Measurements from ENCODE around the gene ANKRD65.

DNA sequence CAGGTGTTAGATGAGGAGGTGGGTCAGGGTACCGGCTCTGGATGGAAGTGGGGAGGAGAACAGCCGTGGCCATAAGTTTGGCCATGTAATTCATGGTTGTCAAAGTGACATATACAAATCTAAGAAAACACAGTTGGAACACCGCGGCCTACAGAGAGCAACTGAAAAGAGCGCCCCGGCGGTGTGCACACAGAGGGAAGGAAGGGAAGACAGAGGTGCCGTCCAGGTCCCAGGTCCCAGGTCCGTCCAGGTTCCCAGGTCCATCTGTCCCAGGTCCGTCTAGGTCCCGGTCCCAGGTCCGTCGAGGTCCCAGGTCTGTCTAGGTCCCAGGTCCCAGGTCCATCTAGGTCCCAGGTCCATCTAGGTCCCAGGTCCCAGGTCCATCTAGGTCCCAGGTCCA, 9.4 kb downstream of the ANKRD65 start:
- TF ChIP-seq, protein P1, sequence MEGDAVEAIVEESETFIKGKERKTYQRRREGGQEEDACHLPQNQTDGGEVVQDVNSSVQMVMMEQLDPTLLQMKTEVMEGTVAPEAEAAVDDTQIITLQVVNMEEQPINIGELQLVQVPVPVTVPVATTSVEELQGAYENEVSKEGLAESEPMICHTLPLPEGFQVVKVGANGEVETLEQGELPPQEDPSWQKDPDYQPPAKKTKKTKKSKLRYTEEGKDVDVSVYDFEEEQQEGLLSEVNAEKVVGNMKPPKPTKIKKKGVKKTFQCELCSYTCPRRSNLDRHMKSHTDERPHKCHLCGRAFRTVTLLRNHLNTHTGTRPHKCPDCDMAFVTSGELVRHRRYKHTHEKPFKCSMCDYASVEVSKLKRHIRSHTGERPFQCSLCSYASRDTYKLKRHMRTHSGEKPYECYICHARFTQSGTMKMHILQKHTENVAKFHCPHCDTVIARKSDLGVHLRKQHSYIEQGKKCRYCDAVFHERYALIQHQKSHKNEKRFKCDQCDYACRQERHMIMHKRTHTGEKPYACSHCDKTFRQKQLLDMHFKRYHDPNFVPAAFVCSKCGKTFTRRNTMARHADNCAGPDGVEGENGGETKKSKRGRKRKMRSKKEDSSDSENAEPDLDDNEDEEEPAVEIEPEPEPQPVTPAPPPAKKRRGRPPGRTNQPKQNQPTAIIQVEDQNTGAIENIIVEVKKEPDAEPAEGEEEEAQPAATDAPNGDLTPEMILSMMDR (IDR thresholded peaks at IDR 0.05; ENCODE audit: insufficient read depth, low read length): no peak
- TF ChIP-seq, protein P2, sequence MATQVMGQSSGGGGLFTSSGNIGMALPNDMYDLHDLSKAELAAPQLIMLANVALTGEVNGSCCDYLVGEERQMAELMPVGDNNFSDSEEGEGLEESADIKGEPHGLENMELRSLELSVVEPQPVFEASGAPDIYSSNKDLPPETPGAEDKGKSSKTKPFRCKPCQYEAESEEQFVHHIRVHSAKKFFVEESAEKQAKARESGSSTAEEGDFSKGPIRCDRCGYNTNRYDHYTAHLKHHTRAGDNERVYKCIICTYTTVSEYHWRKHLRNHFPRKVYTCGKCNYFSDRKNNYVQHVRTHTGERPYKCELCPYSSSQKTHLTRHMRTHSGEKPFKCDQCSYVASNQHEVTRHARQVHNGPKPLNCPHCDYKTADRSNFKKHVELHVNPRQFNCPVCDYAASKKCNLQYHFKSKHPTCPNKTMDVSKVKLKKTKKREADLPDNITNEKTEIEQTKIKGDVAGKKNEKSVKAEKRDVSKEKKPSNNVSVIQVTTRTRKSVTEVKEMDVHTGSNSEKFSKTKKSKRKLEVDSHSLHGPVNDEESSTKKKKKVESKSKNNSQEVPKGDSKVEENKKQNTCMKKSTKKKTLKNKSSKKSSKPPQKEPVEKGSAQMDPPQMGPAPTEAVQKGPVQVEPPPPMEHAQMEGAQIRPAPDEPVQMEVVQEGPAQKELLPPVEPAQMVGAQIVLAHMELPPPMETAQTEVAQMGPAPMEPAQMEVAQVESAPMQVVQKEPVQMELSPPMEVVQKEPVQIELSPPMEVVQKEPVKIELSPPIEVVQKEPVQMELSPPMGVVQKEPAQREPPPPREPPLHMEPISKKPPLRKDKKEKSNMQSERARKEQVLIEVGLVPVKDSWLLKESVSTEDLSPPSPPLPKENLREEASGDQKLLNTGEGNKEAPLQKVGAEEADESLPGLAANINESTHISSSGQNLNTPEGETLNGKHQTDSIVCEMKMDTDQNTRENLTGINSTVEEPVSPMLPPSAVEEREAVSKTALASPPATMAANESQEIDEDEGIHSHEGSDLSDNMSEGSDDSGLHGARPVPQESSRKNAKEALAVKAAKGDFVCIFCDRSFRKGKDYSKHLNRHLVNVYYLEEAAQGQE (IDR thresholded peaks at IDR 0.05; ENCODE audit: insufficient replicate concordance, low read depth): no peak
- TF ChIP-seq POLR2AphosphoS5 (IDR thresholded peaks at IDR 0.05; ENCODE audit: low read depth): 0 out of 2 replicates have a peak, but pooled peaks have one; percentile 3
- no peak for TF ChIP-seq GABPA (IDR thresholded peaks at IDR 0.05; ENCODE audit: low read depth)
- no peak for TF ChIP-seq SPI1 (IDR thresholded peaks at IDR 0.05; ENCODE audit: borderline replicate concordance, low read depth)
